Esophagus squamous epithelium (tissue), 4 donors: ENCODE results near the gene PRKAB1.
A peak's percentile ranks its signal among the peaks of the same experiment; 100 is the strongest.

Experiments used
- CTCF ChIP-seq, 6 experiments: fragments of 450-650 bp in 4 of 6; fragments of 200-600 bp in 2 of 6; sonication (generic) in 2 of 6; IDR thresholded peaks; one replicate each; pipeline ENCODE4 v1.5.1; 2016 to 2019; ENCODE audit warnings: antibody characterized with exemption in 6 of 6, mild to moderate bottlenecking in 4 of 6, moderate library complexity in 4 of 6
- POLR2A ChIP-seq, 4 donors: fragments of 450-650 bp; IDR thresholded peaks; one replicate each; pipeline ENCODE4 v1.6.1; 2017; ENCODE audit warnings: antibody characterized with exemption in 4 of 4, mild to moderate bottlenecking in 4 of 4, moderate library complexity in 3 of 4

GRCh38 chr12:119659289-119659897 lies 8.5 kb upstream of the PRKAB1 start:
- TF ChIP-seq CTCF (IDR thresholded peaks at IDR 0.05): peak; percentile 56 to 91 (median 78)
- no peak for TF ChIP-seq POLR2A (IDR thresholded peaks at IDR 0.05)
